ENCODE data around the gene FAM50A.

The FAM50A gene

DNA sequence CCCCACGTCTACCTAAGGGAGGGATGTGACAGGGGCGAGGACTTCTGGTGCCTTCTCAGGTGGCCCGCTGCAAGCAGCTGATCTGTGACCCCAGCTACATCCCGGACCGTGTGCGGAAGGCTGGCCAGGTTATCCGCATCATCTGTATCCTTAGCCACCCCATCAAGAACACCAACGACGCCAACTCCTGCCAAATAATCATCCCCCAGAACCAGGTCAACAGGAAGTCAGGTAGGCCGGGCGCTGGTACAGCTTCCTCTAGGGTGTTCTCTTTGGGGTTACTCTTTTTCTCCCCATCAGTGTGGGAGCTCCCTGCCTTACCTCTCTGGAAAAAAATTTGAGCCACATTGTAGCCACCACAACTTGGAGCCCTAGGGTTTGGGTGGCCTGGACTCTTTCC, 2.4 kb upstream of the FAM50A start:
- peaks cover 34% of the 10 kb centered on the region for H3K36me3 ChIP-seq (ENCODE audit: insufficient read depth, low read length)
- H3K27me3 ChIP-seq (ENCODE audit: insufficient read depth, low read length), result no peaks in the 10 kb centered on the region
- no peaks in the 10 kb centered on the region for H3K4me1 ChIP-seq (ENCODE audit: insufficient read depth, low read length)
- H3K9me3 ChIP-seq (ENCODE audit: insufficient read depth, low read depth, low read length), result no peaks in the 10 kb centered on the region
- H3K9ac ChIP-seq (ENCODE audit: low read depth, low read length), result no peak overlapping the region
- H3K4me3 ChIP-seq (ENCODE audit: low read length), result no peak overlapping the region
- 94% methylated on average over 11 of the region's 11 CpGs for WGBS
- H3K27ac ChIP-seq (ENCODE audit: low read depth, low read length), result no peak overlapping the region

GRCh38 chrX:154441984-154442707, 1.8 kb upstream of the FAM50A start:
- H3K36me3 ChIP-seq (ENCODE audit: insufficient read depth, low read length), result peaks cover 34% of the 10 kb centered on the region
- WGBS, result 92% methylated on average over 21 of the region's 21 CpGs
- H3K9me3 ChIP-seq (ENCODE audit: insufficient read depth, low read depth, low read length), result no peaks in the 10 kb centered on the region
- H3K27me3 ChIP-seq (ENCODE audit: insufficient read depth, low read length), result no peaks in the 10 kb centered on the region
- H3K27ac ChIP-seq (ENCODE audit: low read depth, low read length), result no peak overlapping the region
- no peak overlapping the region for H3K4me3 ChIP-seq (ENCODE audit: low read length)
- no peak overlapping the region for H3K9ac ChIP-seq (ENCODE audit: low read depth, low read length)
- no peaks in the 10 kb centered on the region for H3K4me1 ChIP-seq (ENCODE audit: insufficient read depth, low read length)

GRCh38 chrX:154443479-154443910, 446 bp upstream of the FAM50A start:
- H3K36me3 ChIP-seq (ENCODE audit: insufficient read depth, low read length), result peaks cover 39% of the 10 kb centered on the region
- no peaks in the 10 kb centered on the region for H3K9me3 ChIP-seq (ENCODE audit: insufficient read depth, low read depth, low read length)
- no peaks in the 10 kb centered on the region for H3K4me1 ChIP-seq (ENCODE audit: insufficient read depth, low read length)
- no peaks in the 10 kb centered on the region for H3K27me3 ChIP-seq (ENCODE audit: insufficient read depth, low read length)
- H3K27ac ChIP-seq (ENCODE audit: low read depth, low read length), result peak overlapping the region; percentile 55; the same call in 1 of the 2 replicates
- 17% methylated on average over 10 of the region's 10 CpGs for WGBS
- H3K9ac ChIP-seq (ENCODE audit: low read depth, low read length), result peak overlapping the region; percentile 36; the same call in 1 of the 2 replicates
- peak overlapping the region; percentile 47 for H3K4me3 ChIP-seq (ENCODE audit: low read length)

DNA sequence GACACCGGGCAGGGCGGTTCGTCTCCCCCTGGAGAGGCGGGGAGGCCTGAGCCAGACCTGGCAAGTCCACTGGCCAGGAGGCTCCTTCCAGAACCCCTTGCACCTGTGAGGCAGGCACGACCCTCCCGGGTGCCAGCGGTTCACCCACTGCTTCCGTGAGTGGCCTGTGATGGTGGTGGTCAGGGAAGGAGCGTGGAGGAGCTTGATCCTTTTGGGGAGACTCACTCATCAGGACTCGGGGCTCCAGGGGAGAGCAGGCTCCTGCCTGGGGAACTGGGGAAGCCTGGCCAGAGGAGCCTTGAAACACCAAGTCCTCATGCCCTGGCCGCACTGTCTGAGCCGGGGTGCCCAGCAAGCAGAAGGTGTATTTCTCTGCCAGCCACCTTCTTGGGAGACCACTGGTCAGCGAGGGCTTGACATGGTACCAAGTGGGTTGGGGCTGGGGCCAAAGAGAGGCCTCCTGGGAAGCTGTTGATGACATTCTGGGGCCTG, 860 bp downstream of the FAM50A start:
- peaks cover 40% of the 10 kb centered on the region for H3K36me3 ChIP-seq (ENCODE audit: insufficient read depth, low read length)
- peak overlapping the region; percentile 70 for H3K9ac ChIP-seq (ENCODE audit: low read depth, low read length)
- H3K4me1 ChIP-seq (ENCODE audit: insufficient read depth, low read length), result no peaks in the 10 kb centered on the region
- peak overlapping the region; percentile 65 for H3K4me3 ChIP-seq (ENCODE audit: low read length)
- H3K27ac ChIP-seq (ENCODE audit: low read depth, low read length), result no peak overlapping the region
- 70% methylated on average over 13 of the region's 13 CpGs for WGBS
- no peaks in the 10 kb centered on the region for H3K9me3 ChIP-seq (ENCODE audit: insufficient read depth, low read depth, low read length)
- no peaks in the 10 kb centered on the region for H3K27me3 ChIP-seq (ENCODE audit: insufficient read depth, low read length)

DNA sequence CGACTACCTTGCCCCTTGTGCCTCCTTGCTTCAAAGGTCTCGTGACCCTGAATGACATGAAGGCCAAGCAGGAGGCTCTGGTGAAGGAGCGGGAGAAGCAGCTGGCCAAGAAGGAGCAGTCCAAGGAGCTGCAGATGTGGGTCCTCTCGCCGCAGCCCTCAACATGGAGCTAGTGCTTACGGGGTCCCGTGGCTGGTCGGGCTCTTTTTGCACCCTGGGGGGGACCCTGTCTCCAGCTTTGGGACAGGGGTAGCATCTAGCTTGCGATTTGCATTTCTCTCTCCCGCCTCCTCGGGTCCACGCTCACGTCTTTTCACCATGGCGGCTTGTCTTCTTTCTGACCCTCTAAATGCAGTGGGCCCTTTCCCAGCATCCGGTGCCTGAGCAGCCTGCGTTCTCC, 1.8 kb downstream of the FAM50A start:
- Histone ChIP-seq H3K27me3 (ENCODE audit: insufficient read depth, low read length) (no peaks in the 10 kb centered on the region), H3K9me3 (ENCODE audit: insufficient read depth, low read depth, low read length) (no peaks in the 10 kb centered on the region), H3K4me3 (ENCODE audit: low read length) (no peak overlapping the region), H3K36me3 (ENCODE audit: insufficient read depth, low read length) (peaks cover 38% of the 10 kb centered on the region), H3K4me1 (ENCODE audit: insufficient read depth, low read length) (no peaks in the 10 kb centered on the region), H3K9ac (ENCODE audit: low read depth, low read length) (no peak overlapping the region), H3K27ac (ENCODE audit: low read depth, low read length) (no peak overlapping the region)
- WGBS, result 95% methylated on average over 16 of the region's 16 CpGs

GRCh38 chrX:154446430-154446829, 2.5 kb downstream of the FAM50A start:
- Histone ChIP-seq H3K36me3 (ENCODE audit: insufficient read depth, low read length) (peaks cover 36% of the 10 kb centered on the region), H3K4me1 (ENCODE audit: insufficient read depth, low read length) (no peaks in the 10 kb centered on the region), H3K9ac (ENCODE audit: low read depth, low read length) (no peak overlapping the region), H3K27ac (ENCODE audit: low read depth, low read length) (no peak overlapping the region), H3K9me3 (ENCODE audit: insufficient read depth, low read depth, low read length) (no peaks in the 10 kb centered on the region), H3K4me3 (ENCODE audit: low read length) (no peak overlapping the region), H3K27me3 (ENCODE audit: insufficient read depth, low read length) (no peaks in the 10 kb centered on the region)
- WGBS, result 95% methylated on average over 12 of the region's 12 CpGs

DNA sequence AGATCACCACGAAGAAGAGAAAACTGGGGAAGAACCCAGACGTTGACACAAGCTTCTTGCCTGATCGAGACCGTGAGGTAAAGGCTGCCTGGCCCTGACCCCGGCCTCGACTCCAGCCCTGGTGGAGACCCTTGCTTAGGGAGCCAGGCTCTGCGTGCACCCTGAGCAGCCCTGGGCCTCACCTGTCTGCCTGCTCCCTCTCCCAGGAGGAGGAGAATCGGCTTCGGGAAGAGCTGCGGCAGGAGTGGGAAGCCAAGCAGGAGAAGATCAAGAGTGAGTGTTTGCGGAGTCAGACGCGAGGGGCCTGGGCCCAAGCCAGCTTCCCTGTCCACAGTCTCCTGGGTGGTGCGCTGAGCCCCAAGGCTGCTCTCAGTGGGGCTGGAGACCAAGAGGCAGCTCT, 4.5 kb downstream of the FAM50A start:
- no peaks in the 10 kb centered on the region for H3K4me1 ChIP-seq (ENCODE audit: insufficient read depth, low read length)
- H3K4me3 ChIP-seq (ENCODE audit: low read length), result no peak overlapping the region
- H3K27me3 ChIP-seq (ENCODE audit: insufficient read depth, low read length), result no peaks in the 10 kb centered on the region
- 97% methylated on average over 14 of the region's 14 CpGs for WGBS
- H3K27ac ChIP-seq (ENCODE audit: low read depth, low read length), result no peak overlapping the region
- H3K9ac ChIP-seq (ENCODE audit: low read depth, low read length), result no peak overlapping the region
- H3K9me3 ChIP-seq (ENCODE audit: insufficient read depth, low read depth, low read length), result no peaks in the 10 kb centered on the region
- peaks cover 28% of the 10 kb centered on the region for H3K36me3 ChIP-seq (ENCODE audit: insufficient read depth, low read length)

GRCh38 chrX:154449618-154450017, 5.7 kb downstream of the FAM50A start:
- Histone ChIP-seq H3K27ac (ENCODE audit: low read depth, low read length) (no peak overlapping the region), H3K4me1 (ENCODE audit: insufficient read depth, low read length) (no peaks in the 10 kb centered on the region), H3K9ac (ENCODE audit: low read depth, low read length) (no peak overlapping the region), H3K4me3 (ENCODE audit: low read length) (no peak overlapping the region), H3K9me3 (ENCODE audit: insufficient read depth, low read depth, low read length) (no peaks in the 10 kb centered on the region), H3K36me3 (ENCODE audit: insufficient read depth, low read length) (peaks cover 28% of the 10 kb centered on the region), H3K27me3 (ENCODE audit: insufficient read depth, low read length) (no peaks in the 10 kb centered on the region)
- WGBS, result 96% methylated on average over 18 of the region's 18 CpGs

- Histone ChIP-seq H3K9ac (ENCODE audit: low read depth, low read length) (no peak overlapping the region), H3K9me3 (ENCODE audit: insufficient read depth, low read depth, low read length) (no peaks in the 10 kb centered on the region), H3K4me3 (ENCODE audit: low read length) (no peak overlapping the region), H3K36me3 (ENCODE audit: insufficient read depth, low read length) (peaks cover 28% of the 10 kb centered on the region), H3K27me3 (ENCODE audit: insufficient read depth, low read length) (no peaks in the 10 kb centered on the region), H3K27ac (ENCODE audit: low read depth, low read length) (no peak overlapping the region), H3K4me1 (ENCODE audit: insufficient read depth, low read length) (no peaks in the 10 kb centered on the region)
- WGBS, result 95% methylated on average over 17 of the region's 17 CpGs
Measured at GRCh38 chrX:154450312-154450711, 6.4 kb downstream of the FAM50A start.

- WGBS, result 92% methylated on average over 9 of the region's 9 CpGs
- no peak overlapping the region for H3K27ac ChIP-seq (ENCODE audit: low read depth, low read length)
- H3K27me3 ChIP-seq (ENCODE audit: insufficient read depth, low read length), result 0 out of 2 replicates have a peak, but pooled peaks cover 2% of the 10 kb centered on the region
- no peaks in the 10 kb centered on the region for H3K9me3 ChIP-seq (ENCODE audit: insufficient read depth, low read depth, low read length)
- H3K36me3 ChIP-seq (ENCODE audit: insufficient read depth, low read length), result peaks cover 26% of the 10 kb centered on the region
- no peak overlapping the region for H3K4me3 ChIP-seq (ENCODE audit: low read length)
- H3K4me1 ChIP-seq (ENCODE audit: insufficient read depth, low read length), result no peaks in the 10 kb centered on the region
- H3K9ac ChIP-seq (ENCODE audit: low read depth, low read length), result no peak overlapping the region
Measured at GRCh38 chrX:154452823-154453222, 8.9 kb downstream of the FAM50A start.

- Histone ChIP-seq H3K9ac (ENCODE audit: low read depth, low read length) (peak overlapping the region; percentile 76), H3K4me3 (ENCODE audit: low read length) (peak overlapping the region; percentile 71), H3K27ac (ENCODE audit: low read depth, low read length) (no peak overlapping the region), H3K27me3 (ENCODE audit: insufficient read depth, low read length) (0 out of 2 replicates have a peak, but pooled peaks cover 2% of the 10 kb centered on the region), H3K9me3 (ENCODE audit: insufficient read depth, low read depth, low read length) (no peaks in the 10 kb centered on the region), H3K36me3 (ENCODE audit: insufficient read depth, low read length) (peaks cover 13% of the 10 kb centered on the region; the same call in 1 of the 2 replicates), H3K4me1 (ENCODE audit: insufficient read depth, low read length) (no peaks in the 10 kb centered on the region)
- 4% methylated on average over 65 of the region's 65 CpGs for WGBS
Measured at GRCh38 chrX:154457491-154458115, 13.7 kb downstream of the FAM50A start.
